HG03520 (cell line): ENCODE measurements around the gene NOTCH4.
A peak's percentile ranks its signal among the peaks of the same experiment; 100 is the strongest.

Experiments used
- ATAC-seq: cut with Tn5 transposase; IDR thresholded peaks from one replicate; pipeline ENCODE4 v1.9.1; 2021; ENCODE audit warnings: mild to moderate bottlenecking, moderate library complexity; ENCODE audit not compliant: unreplicated experiment

The NOTCH4 gene

DNA sequence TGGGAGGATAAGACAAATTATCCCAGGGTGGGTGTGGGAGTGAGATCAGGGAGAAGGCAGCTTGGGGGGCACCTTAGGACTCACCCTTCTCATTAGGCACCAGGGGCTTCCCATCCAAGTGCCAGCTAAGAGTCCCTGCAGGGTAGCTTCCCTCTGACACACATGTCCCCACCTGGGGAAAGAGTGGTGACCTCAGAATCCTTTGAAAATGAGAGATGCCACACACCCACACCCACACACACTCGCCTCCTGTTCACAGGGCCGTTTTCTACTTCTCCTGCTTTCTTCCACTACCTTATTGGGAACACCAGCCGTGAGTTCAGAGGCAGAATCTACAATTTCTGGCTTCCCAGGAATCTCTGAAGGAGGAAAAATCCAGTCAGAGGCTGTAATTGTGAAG is 40.8 kb downstream of the NOTCH4 start:
- ATAC-seq = no peak

DNA sequence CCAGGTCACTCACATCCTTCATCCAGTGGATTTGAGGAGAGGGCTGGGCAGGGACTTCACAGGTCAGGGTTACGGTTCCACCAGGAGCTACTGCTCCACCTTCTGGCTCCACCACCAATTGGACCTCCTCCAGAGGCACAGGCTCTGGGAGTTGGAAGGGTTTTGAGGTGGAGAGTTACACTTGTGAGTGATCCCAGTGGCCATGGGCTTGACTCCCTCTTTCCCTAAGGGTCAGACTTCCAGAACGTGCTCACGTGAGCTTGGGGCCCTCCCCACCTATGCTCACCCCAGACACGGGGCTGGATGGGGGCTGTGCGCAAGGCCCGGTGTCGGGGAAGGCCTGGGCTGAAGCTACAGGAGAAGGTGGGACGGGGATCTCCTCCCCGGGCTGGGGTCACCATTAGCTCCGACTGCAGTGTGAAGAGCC is 41.3 kb downstream of the NOTCH4 start:
- ATAC-seq = no peak

DNA sequence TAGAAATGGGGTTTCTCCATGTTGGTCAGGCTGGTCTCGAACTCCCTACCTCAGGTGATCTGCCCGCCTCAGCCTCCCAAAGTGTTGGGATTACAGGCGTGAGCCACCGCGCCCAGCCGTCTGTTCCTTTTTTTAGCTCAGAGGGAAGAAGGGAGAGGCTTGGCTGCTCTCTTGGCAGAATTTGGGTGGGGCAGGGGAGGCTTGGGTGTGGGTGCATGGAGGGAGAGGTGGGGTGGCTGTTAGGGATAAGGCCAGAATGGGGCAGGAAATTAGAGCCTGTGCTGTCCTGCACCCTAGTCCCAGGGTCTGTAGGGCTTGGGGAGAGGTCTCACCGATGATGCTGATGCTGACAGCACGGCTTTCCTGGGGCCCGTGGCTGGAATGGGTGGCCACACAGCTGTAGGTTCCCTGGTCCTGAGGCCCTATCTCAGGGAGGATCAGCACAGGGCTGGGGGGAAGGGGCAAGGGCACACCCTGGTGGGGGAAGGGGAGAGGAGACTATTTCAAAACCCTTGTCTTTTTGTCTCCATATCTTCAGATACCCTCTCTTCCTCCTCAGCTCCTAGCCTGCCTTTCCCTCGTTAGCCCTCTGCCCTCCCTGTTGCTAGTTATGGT is 41.8 kb downstream of the NOTCH4 start:
- ATAC-seq = no peak

DNA sequence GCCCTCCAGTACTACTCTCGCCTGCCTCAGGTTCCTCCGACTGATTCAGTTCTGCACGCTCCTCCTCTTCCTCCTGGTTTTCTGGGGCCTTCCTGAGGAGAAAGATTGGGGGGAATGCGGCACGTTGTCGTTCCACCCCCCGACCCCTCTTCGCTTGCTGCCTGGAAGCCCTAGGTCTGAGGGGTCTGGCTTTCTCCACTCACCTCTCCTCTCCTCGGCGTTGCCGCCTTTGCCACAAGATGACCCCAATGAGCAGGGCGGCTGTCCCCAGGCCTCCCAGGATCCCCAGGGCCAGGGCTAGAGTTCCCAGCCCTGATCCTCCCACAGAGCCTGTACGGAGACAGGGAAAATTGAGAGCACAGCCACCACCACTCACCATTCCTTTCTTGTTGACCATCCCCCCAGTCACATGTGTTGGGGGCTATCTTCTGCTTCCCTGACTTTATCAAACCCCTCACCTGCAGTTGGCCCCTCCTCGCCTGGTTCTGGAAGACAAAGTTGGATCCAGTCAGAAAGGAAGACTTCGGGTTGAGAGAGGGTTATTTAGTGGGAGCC is 42.6 kb downstream of the NOTCH4 start:
- no peak for ATAC-seq

DNA sequence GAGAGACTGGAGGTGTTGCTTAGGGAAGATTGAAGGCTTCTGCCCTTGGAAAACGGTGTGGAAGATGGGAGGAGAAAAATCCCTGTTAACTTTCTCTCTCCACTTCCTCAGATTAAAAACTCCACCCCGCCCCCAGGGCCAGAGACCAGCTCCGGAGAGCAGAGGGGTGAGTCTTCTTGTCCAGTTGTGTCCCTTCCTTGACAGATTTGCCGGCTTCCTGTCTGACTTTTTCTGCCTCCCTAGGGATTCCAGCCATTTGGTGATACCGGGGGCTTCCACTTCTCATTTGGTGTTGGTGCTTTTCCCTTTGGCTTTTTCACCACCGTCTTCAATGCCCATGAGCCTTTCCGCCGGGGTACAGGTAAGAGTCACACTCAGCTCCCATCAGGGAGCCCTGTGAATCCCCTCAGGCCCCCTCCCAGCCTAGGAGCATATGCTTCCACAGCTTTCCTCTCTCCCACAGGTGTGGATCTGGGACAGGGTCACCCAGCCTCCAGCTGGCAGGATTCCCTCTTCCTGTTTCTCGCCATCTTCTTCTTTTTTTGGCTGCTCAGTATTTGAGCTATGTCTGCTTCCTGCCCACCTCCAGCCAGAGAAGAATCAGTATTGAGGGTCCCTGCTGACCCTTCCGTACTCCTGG is 44.0 kb downstream of the NOTCH4 start:
- no peak for ATAC-seq

DNA sequence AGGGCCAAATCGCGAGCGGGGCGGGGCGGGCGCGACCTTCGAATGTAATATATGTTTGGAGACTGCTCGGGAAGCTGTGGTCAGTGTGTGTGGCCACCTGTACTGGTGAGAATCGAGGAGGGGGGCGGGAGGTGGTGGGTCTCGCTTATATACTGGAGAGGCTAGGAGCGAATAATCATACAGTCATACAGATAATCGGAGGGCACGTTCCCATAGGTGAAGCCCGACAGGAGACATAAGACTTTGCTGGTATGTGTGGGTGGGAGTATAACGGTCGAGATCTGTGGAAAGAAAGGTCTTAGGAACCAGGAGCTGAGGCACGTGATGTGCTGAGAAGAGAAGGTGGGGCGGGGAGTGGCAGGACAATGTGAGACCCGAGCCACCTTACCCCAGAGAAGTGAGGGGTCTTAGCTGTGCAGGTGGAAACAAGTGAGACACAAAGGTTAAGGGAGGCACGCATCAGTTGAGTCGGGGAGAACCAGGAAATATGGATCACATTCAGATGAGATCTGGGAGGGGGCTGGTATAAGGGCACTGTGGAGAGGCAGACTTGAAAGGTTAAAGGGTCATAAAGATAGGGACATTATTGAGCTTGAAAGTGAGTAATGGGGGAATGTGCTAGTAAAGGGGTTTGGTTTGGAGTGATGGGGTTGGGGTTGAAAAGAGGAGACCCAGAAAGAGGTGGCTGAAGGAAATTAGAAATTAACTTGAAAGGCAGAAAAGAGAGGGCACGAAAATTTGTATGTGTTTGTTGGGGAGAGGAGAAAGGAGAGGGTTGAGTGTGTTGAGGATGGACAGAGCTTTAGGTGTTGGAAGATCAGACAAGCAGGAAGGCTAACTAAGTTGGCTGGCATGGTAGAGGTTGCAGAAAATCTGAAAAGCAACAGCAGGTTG is 45.1 kb downstream of the NOTCH4 start:
- ATAC-seq = no peak

DNA sequence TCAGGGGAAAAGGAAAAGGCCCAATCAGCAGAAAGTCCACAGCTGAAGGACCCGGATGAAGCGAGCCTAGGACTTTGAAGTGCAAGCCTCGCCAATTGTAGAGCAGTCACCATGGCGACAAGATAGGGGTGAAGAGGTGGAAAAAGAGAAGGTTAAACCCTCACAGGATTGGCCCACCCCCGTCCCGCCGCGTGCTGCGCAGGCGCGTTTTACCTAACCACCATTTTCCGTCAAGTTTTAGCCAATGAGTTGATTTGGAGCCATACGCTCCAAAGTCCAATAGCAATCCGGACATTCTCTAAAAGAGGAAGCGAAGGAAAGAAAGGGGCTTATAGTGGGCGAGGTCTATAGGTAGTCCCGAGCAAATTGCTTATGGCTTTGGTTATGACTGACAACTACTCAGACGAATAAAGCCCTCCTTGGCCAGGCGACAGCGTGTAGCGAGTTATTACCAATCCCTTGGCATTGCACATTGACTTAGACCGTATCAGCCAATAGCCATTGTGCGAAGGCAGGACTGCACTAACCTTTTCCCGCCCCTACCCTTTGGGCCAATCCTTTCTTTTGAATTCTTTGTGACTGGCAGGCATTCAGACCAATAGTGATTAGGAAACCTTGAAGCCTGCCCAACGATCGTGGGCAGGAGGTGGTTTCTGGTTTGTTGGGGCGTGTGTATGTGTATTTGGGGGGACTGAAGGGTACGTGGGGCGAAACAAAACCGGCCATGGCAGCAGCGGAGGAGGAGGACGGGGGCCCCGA is 45.9 kb downstream of the NOTCH4 start, which contains the start of gene RNF5:
Gene RNF5, plus strand, starts transcription at position 618 of the 759 bp plus-strand sequence. Its CDS starts 107 bp downstream, at position 725.
- peak; percentile 83 for ATAC-seq

DNA sequence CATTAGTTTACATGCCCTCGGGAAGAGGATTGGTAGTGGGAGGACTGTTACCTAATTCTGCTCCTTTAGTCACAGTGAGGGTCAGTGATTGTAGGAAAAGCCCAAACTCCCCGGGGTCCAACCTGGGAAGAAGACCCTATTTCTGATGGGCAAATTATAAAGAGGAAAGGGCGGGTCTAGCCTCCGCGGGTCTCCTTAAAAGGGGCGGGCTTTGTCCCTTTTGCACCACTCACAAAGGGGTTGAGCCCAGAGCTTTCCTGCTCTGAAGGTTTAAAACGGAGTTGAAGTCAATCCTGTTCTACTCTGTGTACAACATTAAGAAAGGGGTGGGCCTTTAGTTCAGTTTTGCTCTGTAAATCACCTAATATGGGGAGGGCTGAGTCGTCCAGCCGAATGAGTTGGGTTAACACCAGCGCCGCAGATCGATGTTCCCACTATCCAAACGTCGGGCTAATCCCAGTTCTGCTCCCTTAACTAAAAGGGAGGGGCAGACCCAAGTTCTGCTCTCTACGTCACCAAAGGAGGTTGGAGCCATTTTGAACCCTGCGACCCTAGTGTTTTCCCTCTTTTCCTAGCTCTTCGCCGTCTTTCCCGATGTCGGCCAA is 46.6 kb downstream of the NOTCH4 start:
- no peak for ATAC-seq

DNA sequence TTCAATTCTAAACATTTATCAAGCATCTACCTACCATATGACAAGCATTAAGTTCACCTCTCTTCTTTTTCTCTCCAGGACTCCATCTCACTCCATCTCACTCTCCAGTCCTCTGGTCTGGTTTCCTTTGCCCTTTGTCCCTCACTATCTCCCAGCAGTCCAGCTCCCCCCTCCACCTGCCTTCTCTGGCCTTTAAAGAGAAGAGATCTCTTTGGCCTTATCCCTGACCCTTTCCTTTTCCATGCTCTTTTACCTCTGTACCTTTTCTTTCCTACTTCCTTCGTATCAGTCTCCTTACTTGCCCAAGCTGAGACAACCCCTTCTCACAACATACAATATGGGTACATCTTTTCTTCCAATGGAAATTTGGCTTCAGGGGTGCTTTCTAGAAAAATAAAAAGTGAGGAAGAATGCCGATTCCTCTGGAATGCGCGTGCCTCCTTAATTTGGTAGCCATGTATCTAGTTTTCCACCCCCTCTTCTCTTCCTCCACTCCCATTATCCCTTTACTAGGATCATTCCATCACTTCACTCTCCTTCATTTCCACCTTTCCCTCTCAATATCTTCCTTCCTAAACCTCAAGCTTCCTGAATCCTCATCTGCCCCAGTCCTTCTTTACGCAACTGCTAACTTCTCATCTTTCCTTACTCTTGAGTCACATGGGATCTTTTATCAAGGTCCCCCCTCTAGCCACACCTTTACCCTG is 47.2 kb downstream of the NOTCH4 start:
- no peak for ATAC-seq

DNA sequence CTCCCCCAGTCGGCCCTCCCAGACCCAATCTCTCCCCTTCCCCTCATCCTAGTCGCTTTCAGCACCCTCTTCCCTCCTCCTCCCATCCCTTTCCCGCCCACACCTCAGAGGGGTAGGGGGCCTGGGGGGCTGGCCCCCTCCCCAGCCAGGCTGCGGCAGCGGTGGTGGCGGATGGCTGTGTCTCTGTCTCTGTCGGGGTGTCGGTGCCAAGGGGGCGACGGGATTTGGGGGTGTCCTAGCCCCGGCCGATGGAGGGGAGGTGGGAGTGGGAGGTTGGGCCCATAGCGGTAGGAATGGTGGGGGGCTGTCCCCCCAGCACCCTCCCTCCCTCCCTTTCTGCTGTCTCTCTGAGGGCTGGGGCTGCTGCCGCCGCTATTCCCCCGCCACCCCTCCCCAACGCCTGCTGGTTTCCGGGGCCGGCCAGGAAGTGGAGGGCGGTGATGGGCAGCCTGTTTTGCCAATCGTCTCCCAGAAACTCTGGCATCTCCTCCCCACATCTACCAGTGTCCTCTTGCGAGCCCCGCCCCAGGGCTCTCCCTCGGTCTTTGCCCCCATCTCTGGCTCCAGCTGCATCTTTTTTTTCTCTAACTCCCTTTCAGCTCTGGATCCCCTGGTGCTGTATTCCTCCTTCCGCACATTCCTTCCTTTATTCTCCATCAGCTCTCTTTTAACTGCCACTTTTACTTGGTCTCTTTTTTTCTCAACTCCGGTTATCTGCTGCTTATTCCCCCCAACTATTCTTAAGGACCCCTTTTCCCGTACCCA is 48.0 kb downstream of the NOTCH4 start, which contains the start of gene AGPAT1:
Gene AGPAT1, minus strand, starts transcription at position 374 of the 765 bp plus-strand sequence. CDS start 4,588 bp downstream, outside the sequence.
- ATAC-seq = peak; percentile 37

DNA sequence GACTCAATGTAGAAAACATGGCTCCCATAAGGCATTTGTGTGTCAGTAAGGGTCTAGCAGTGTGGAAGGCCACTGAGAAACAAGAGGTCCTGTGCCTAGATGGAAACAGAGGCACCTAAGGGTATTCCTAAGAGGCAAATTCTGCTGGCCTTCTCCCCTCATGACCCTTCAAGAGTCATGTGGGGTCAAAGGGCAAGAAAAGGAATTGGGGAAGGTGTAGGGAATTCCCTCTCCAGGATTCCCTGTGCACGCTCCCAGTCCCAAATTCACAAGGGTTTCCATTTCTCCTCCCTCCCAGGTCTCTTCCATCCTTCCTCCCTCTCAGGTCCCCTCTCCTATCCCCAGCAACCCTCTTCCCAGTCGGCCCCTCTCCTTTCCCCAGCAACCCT is 48.6 kb downstream of the NOTCH4 start:
- no peak for ATAC-seq

DNA sequence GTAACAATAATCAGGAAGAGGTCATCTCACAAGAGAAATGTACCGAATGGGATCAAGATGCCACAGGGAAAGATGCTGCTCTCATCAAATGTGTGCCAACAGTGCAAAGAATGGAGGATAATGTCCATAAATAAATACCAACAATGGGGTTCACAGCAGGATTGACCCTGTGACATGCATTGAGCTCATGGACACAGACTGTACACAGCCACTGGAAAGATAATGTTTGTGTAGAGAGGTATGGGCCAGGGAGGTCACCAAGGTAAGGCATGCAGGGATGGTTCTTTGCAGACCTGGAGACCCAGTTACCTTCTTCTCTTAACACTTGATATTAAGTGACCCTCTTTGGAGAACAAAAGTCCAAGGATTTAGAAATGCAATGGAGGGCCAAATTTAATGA is 49.5 kb downstream of the NOTCH4 start:
- no peak for ATAC-seq

DNA sequence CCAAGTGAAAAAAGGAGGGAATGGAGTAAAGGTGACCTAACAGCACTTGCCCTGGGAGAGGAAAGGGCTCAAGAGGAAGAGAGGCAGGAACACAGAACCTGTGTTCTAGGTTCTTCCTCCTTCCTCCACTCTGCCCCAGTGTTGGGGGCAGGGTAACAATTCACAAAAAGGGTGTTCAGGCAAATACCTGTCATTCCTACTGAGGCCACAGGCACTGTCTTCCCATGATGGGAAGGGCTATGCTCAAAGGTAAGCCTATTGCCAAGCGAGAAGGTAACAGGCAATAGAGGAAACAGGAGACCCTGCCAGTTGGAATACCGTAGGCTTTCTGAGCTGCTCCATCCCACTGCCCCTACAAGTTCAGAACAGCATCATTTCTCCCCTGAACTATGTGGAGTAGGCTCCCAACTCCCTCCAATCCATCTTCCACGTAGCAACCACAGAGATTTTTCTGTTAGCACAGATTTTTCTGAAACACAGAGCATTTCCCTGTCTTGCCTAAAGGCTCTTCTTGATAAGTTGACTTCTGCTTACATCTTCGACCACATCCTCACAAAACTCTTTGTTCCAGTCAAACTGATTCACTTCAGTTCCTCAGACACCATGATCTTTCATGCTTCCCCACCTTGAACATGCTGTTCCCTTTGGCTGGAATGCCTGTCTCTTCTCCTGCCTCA is 50.7 kb downstream of the NOTCH4 start:
- no peak for ATAC-seq

DNA sequence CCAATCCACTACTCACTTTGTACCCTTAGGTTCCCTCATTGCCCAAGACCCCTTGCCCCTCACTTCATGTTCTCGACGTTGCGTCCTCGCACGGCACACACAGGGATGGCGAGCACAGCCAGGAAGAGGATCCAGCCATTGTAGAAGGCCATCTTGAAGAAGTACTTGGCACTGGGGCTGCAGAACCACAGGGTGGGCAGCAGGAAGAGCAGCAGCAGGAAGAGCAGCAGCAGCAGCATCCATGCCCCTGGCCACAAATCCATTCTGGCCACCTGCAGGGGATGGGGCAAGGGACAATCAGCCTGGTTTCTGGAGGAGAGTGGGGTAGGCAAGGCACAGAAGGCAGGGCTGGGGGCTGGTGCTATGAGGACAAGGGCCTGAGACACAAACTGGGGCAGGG is 52.6 kb downstream of the NOTCH4 start:
- ATAC-seq = no peak

DNA sequence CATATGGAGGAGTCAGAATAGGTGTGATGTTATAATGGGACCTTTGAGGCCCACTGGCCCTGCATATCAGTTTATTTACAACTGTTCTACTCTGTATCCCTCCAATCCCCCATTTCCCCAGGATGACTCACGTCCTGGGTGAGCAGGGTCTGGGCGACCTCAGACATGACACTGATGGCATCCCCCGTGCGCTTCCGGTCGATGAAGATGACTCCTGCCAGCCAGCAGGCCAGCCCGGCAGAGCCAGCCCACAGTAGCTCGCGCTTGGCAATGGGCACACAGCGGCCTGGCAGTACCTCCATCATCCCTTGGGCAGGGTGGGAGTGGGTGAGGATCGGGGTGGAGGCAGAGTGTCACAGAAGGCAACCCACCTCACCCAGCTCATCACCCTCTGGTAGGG is 53.6 kb downstream of the NOTCH4 start:
- no peak for ATAC-seq

DNA sequence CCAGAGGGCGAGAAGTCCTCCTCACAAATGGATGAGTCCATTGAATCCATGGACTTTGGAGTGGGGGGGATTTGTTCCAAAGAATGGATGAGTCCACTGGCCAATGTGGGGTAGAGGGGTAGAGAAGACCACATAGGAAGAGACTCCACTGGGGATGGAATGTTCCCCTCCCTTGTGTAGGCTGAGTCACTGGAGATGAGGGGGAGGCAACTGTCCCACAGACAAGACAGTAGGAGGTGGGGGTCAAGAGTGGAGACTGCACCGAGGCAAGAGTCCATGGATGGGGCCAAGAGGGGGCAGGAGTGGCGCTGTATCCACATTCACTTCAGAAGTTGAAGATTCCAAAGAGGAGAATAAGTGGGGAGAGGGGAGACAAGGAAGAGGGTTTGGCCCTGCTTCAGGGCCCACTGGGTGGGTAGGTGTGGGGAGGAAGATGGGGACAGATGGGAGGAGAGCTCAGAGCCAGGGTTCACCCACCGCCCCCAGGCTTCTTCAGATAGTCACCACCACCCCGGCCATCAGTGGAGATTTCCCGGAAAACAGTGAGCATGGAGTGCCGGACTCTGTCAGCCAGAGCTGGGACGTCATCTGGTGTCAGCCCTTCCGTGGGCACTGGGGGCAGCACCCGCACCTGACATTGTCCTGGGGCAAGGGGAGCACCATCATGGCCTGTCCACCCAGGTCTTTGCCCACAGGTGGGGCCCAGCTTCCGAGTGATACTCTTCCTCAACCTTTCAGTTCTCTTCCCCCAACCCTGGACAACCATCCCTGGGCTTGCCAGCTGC is 54.9 kb downstream of the NOTCH4 start:
- ATAC-seq = no peak

DNA sequence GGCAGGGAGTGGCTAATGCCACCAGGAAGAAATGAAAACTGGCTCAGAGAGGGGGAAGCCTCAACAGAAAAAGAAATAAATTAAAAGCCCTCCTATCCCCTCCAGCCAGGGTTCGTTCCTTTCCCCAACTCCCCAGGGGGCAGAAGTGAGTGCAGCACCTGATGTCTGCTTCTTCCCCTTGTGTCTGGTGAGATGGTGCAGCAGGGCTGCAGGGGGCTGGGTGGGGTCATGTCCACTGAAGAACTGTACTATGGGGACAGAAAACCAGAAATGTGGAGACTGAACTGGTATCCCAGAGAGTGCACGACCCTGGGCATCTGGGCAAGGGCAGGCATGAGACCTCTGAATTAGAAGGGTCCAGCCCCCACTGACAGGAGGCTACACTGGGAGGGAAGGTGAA is 55.5 kb downstream of the NOTCH4 start:
- no peak for ATAC-seq
